Fibroblast of lung (primary cell): ENCODE measurements around the gene SULF2. TPM values are rescaled to one million over a fixed set of nuclear protein-coding genes. Genes with fewer than 3 reads are reported as not detected.

Source experiments
- DNase-seq, 2 donors: peaks; one replicate each; pipeline versions ENCODE4 v3.0.0 to v3.0.0-alpha.2; 2010; ENCODE audit warnings: low read depth in 2 of 2
- H2AFZ ChIP-seq: 2 replicates; pipeline ENCODE4 v1.5.1; 2012; ENCODE audit warnings: low read length, control low read depth, inconsistent platforms
- H3K27ac ChIP-seq: 2 replicates; pipeline ENCODE4 v1.5.1; 2011; ENCODE audit warnings: low read length, control low read depth; ENCODE audit not compliant: insufficient read depth
- H3K27me3 ChIP-seq: 2 replicates; pipeline ENCODE4 v1.5.1; 2011; ENCODE audit warnings: mild to moderate bottlenecking, low read length; ENCODE audit not compliant: control insufficient read depth, insufficient read depth
- H3K36me3 ChIP-seq: 2 replicates; pipeline ENCODE4 v1.5.1; 2011; ENCODE audit warnings: low read length; ENCODE audit not compliant: control insufficient read depth, insufficient read depth
- H3K4me1 ChIP-seq: 2 replicates; pipeline ENCODE4 v1.5.1; 2011; ENCODE audit warnings: low read length; ENCODE audit not compliant: control insufficient read depth, insufficient read depth; ENCODE audit errors: extremely low read depth
- H3K4me2 ChIP-seq: 2 replicates; pipeline ENCODE4 v1.5.1; 2011; ENCODE audit warnings: low read length, control low read depth; ENCODE audit not compliant: insufficient read depth; ENCODE audit errors: extremely low read depth
- H3K4me3 ChIP-seq, 4 experiments: fragments of 200-600 bp in 1 of 4; sonication (generic) in 1 of 4; replicated peaks in 1 of 4; 2 replicates each; pipeline ENCODE4 v1.5.1; 2011 to 2016; ENCODE audit warnings: low read length in 4 of 4, low read depth in 3 of 4, mild to moderate bottlenecking in 3 of 4, control low read depth in 2 of 4, inconsistent platforms in 1 of 4, mixed read lengths in 1 of 4; ENCODE audit not compliant: insufficient read depth in 1 of 4; ENCODE audit errors: control extremely low read depth in 1 of 4
- H3K79me2 ChIP-seq: 2 replicates; pipeline ENCODE4 v1.5.1; 2012; ENCODE audit warnings: mild to moderate bottlenecking, low read length, inconsistent platforms; ENCODE audit not compliant: control insufficient read depth, insufficient read depth
- H3K9ac ChIP-seq: 2 replicates; pipeline ENCODE4 v1.5.1; 2011; ENCODE audit warnings: mild to moderate bottlenecking, low read length, control low read depth; ENCODE audit not compliant: insufficient read depth
- H3K9me3 ChIP-seq: 2 replicates; pipeline ENCODE4 v1.5.1; 2012; ENCODE audit warnings: low read depth, low read length; ENCODE audit not compliant: control insufficient read depth, insufficient read depth
- H4K20me1 ChIP-seq: 2 replicates; pipeline ENCODE4 v1.5.1; 2011; ENCODE audit warnings: low read length; ENCODE audit not compliant: control insufficient read depth, insufficient read depth; ENCODE audit errors: extremely low read depth
- EZH2 ChIP-seq: IDR thresholded peaks from 2 replicates; pipeline ENCODE4 v1.5.1; 2012; ENCODE audit warnings: low read length, control low read depth, mild to moderate bottlenecking; ENCODE audit errors: missing control alignments
- polyA plus RNA-seq, 2 donors: library from polyadenylated mRNA; depleted of rRNA in 1 of 2; stranded (reverse) in 1 of 2; unstranded in 1 of 2; fragments of >200 nt; gene quantifications; 2 replicates each; pipeline ENCODE4 v1.2.1, GENCODE V29; 2011 to 2012; ENCODE audit warnings: missing spikeins in 1 of 2
- total RNA-seq: library from RNA; depleted of rRNA; stranded (reverse); fragments of >200 nt; gene quantifications from 2 replicates; pipeline ENCODE4 v1.2.1, GENCODE V29; 2014
- TF ChIP-seq, protein P1 (sequence below), 2 donors: IDR thresholded peaks in 1 of 2; conservative IDR thresholded peaks in 1 of 2; 1 replicate in 1 of 2; 2 replicates in 1 of 2; pipeline ENCODE4 v1.5.1; 2011 to 2012; ENCODE audit warnings: low read length in 2 of 2, control low read depth in 1 of 2, inconsistent platforms in 1 of 2, low read depth in 1 of 2, mild to moderate bottlenecking in 1 of 2

Gene SULF2
- total and polyA plus RNA-seq, 2 donors (not counting 1 experiment from before 2014, with no cell fraction given), result 0.26 to 9.6 TPM

DNA sequence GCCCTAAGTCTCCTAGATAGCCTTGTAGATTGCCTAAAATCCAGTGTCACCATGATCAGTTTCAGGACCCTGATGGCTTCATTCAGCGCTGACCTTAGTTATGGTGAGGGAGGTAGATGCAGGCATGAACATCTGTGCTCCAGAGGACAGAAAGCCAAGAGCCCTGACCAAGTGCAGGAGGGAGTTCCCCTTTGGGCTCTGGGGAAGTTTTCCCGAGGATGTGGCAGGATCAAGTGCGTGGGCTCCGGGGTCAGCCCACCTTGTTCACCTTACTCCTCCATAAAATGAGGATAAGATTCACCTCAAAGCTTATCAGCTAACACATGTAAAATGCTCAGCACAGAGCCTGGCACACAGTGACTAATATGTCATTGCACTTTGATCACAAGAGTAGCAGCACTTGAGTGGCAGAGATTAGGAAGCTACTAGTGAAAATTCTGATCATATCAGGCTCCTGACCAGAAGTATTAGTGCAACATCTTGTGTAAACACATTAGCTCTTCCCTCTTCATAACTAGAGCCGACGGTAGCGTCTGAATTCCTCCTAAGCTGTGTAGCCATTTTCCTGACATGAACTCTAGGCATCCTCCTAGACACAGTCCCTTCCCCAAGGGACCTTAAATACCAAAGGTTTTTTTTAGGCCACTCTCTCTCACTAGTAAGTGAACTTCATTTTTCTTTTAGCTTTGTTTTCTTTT is 125.2 kb downstream of the SULF2 start:
- no peak overlapping the region for H3K9ac ChIP-seq
- no peak overlapping the region for H3K27ac ChIP-seq
- H3K4me1 ChIP-seq, result no peaks in the 10 kb centered on the region
- no peaks in the 10 kb centered on the region for H3K79me2 ChIP-seq
- H3K36me3 ChIP-seq, result no peaks in the 10 kb centered on the region
- no peaks in the 10 kb centered on the region for H4K20me1 ChIP-seq
- no peaks in the 10 kb centered on the region for H3K9me3 ChIP-seq
- no peak overlapping the region for H2AFZ ChIP-seq
- no peak for TF ChIP-seq EZH2
- TF ChIP-seq, protein P1, sequence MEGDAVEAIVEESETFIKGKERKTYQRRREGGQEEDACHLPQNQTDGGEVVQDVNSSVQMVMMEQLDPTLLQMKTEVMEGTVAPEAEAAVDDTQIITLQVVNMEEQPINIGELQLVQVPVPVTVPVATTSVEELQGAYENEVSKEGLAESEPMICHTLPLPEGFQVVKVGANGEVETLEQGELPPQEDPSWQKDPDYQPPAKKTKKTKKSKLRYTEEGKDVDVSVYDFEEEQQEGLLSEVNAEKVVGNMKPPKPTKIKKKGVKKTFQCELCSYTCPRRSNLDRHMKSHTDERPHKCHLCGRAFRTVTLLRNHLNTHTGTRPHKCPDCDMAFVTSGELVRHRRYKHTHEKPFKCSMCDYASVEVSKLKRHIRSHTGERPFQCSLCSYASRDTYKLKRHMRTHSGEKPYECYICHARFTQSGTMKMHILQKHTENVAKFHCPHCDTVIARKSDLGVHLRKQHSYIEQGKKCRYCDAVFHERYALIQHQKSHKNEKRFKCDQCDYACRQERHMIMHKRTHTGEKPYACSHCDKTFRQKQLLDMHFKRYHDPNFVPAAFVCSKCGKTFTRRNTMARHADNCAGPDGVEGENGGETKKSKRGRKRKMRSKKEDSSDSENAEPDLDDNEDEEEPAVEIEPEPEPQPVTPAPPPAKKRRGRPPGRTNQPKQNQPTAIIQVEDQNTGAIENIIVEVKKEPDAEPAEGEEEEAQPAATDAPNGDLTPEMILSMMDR (conservative IDR thresholded peaks at IDR 0.05 in 1 of 2, IDR thresholded peaks at IDR 0.05 in 1 of 2; ENCODE audit: low read depth in 1 of 2, low read length in 2 of 2), result no peak
- no peak overlapping the region for H3K4me3 ChIP-seq
- no peak overlapping the region for H3K4me2 ChIP-seq
- H3K27me3 ChIP-seq, result no peaks in the 10 kb centered on the region
- no peak for DNase-seq

DNA sequence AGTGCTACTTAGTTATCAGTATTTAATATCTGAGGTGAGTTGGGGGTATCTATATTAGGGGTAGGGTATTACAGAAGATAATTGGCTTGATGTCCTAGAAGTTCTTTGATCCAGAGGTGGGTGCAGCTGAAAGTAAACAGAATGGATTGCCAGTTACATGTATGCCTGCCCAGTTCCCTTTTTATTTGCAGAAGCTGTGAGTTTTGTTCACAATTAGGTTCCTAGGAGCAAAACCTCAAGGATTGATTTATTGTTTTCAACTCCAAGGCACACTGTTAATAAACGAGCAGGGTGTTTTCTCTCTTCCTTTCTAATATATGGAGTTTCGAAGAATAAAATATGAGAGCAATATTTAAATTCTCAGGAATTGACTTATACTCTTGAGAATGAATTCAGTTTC is 129.0 kb downstream of the SULF2 start:
- Histone ChIP-seq H3K4me3 (no peak overlapping the region), H3K4me2 (no peak overlapping the region), H2AFZ (no peak overlapping the region), H3K36me3 (peaks cover 1% of the 10 kb centered on the region), H3K9me3 (no peaks in the 10 kb centered on the region), H3K4me1 (no peaks in the 10 kb centered on the region), H3K27ac (no peak overlapping the region), H3K79me2 (no peaks in the 10 kb centered on the region), H3K27me3 (no peaks in the 10 kb centered on the region), H4K20me1 (no peaks in the 10 kb centered on the region), H3K9ac (no peak overlapping the region)
- no peak for TF ChIP-seq EZH2
- TF ChIP-seq, protein P1 (conservative IDR thresholded peaks at IDR 0.05 in 1 of 2, IDR thresholded peaks at IDR 0.05 in 1 of 2; ENCODE audit: low read depth in 1 of 2, low read length in 2 of 2), result no peak
- DNase-seq, result no peak

DNA sequence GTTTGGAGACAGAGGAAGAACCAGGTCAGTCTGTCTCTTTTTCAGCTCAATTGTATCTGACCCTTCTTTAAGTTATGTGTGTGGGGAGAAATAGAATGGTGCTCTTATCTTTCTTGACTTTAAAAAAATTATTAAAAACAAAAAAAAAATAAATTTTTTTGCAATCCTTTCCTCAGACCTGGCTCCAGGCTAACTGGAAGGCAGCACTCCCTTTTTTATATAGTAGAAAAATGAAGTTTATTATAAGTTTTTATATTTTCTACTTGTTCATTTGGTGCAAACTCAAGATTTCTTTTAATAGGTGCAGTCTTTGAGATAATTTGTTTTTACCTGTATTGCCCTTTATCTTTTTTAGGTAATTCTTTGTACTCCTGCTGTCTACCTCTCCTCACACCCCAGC is 129.6 kb downstream of the SULF2 start:
- no peak overlapping the region for H3K27ac ChIP-seq
- no peaks in the 10 kb centered on the region for H3K27me3 ChIP-seq
- H3K4me3 ChIP-seq, result no peak overlapping the region
- TF ChIP-seq, protein P1 (conservative IDR thresholded peaks at IDR 0.05 in 1 of 2, IDR thresholded peaks at IDR 0.05 in 1 of 2; ENCODE audit: low read depth in 1 of 2, low read length in 2 of 2), result no peak
- TF ChIP-seq EZH2, result no peak
- H2AFZ ChIP-seq, result no peak overlapping the region
- no peaks in the 10 kb centered on the region for H4K20me1 ChIP-seq
- no peaks in the 10 kb centered on the region for H3K4me1 ChIP-seq
- peaks cover 3% of the 10 kb centered on the region for H3K36me3 ChIP-seq
- no peak overlapping the region for H3K9ac ChIP-seq
- no peaks in the 10 kb centered on the region for H3K9me3 ChIP-seq
- H3K4me2 ChIP-seq, result no peak overlapping the region
- H3K79me2 ChIP-seq, result no peaks in the 10 kb centered on the region
- no peak for DNase-seq
